Measurements from ENCODE around the gene MRPS22. TPM values are rescaled to one million over a fixed set of nuclear protein-coding genes. Genes with fewer than 3 reads are reported as not detected.
"Not testable (repeated sequence)": the region's sequence is repeated elsewhere in the genome, so short reads cannot be mapped to it uniquely, and the experiment has no call there.

Gene MRPS22
- total RNA-seq, 6 donors from 2014 or later = 17.8 to 48.3 (median 33.1) TPM

GRCh38 chr3:139378587-139379241 lies 34.9 kb downstream of the MRPS22 start:
- no peak for ATAC-seq (ENCODE audit: low FRiP score in 2 of 2)
- H3K36me3 ChIP-seq = peaks cover 38 to 95% (median 59%) of the 10 kb centered on the region in 4 donors
- H3K4me1 ChIP-seq = peaks cover 0 to 9% (median 0%) of the 10 kb centered on the region in 4 donors
- H3K27me3 ChIP-seq = no peaks in the 10 kb centered on the region
- no peaks in the 10 kb centered on the region for H3K9me3 ChIP-seq
- 86 to 92% methylated on average over 3 of the region's 3 CpGs for WGBS, 2 donors
- H3K4me3 ChIP-seq = no peak overlapping the region
- TF ChIP-seq POLR2A (IDR thresholded peaks at IDR 0.05) (no peak), CTCF (IDR thresholded peaks at IDR 0.05) (no peak)
- no peak for DNase-seq
- H3K27ac ChIP-seq = no peak overlapping the region

- Histone ChIP-seq H3K36me3 (peaks cover 19 to 80% (median 41%) of the 10 kb centered on the region in 4 donors), H3K4me3 (no peak overlapping the region), H3K4me1 (peaks cover 0 to 23% (median 10%) of the 10 kb centered on the region in 4 donors), H3K27ac (no peak overlapping the region), H3K9me3 (no peaks in the 10 kb centered on the region), H3K27me3 (no peaks in the 10 kb centered on the region)
- no peak for ATAC-seq (ENCODE audit: low FRiP score in 2 of 2)
- WGBS, 2 donors = 93 to 100% methylated on average over 4 of the region's 4 CpGs
- TF ChIP-seq EP300 (IDR thresholded peaks at IDR 0.05) (no peak), POLR2A (IDR thresholded peaks at IDR 0.05) (no peak), POLR2AphosphoS5 (IDR thresholded peaks at IDR 0.05) (no peak), CTCF (IDR thresholded peaks at IDR 0.05) (no peak)
- DNase-seq = no peak
These were observed 36.8 kb downstream of the MRPS22 start for GRCh38 chr3:139380575-139380974.

GRCh38 chr3:139382291-139382690 lies 38.5 kb downstream of the MRPS22 start:
- H3K4me3 ChIP-seq; ATAC-seq (ENCODE audit: low FRiP score in 2 of 2); H3K27ac ChIP-seq; DNase-seq; H3K27me3 ChIP-seq; H3K9me3 ChIP-seq: not testable (repeated sequence)
- 74 to 93% methylated on average over 2 of the region's 2 CpGs for WGBS, 2 donors
- Histone ChIP-seq H3K4me1 (peaks cover 9 to 39% (median 23%) of the 10 kb centered on the region in 4 donors), H3K36me3 (peaks cover 11 to 62% (median 25%) of the 10 kb centered on the region in 4 donors)

- H3K36me3 ChIP-seq = peaks cover 0 to 7% (median 0%) of the 10 kb centered on the region in 4 donors
- H3K27me3 ChIP-seq = no peaks in the 10 kb centered on the region
- no peak for DNase-seq
- WGBS, 2 donors = 81 to 84% methylated on average over 10 of the region's 10 CpGs
- no peaks in the 10 kb centered on the region for H3K9me3 ChIP-seq
- no peak for TF ChIP-seq POLR2A (IDR thresholded peaks at IDR 0.05)
- no peak for TF ChIP-seq EP300 (IDR thresholded peaks at IDR 0.05)
- no peak for TF ChIP-seq CTCF (IDR thresholded peaks at IDR 0.05)
- no peak for TF ChIP-seq POLR2AphosphoS5 (IDR thresholded peaks at IDR 0.05)
- peaks cover 22 to 54% (median 43%) of the 10 kb centered on the region in 4 donors for H3K4me1 ChIP-seq
- no peak for ATAC-seq (ENCODE audit: low FRiP score in 2 of 2)
- peak overlapping the region in 3 of 4 donors; percentile 70 to 90 (median 85) for H3K4me3 ChIP-seq
- H3K27ac ChIP-seq = no peak overlapping the region
These were observed 44.3 kb downstream of the MRPS22 start for GRCh38 chr3:139388077-139388476.

GRCh38 chr3:139388821-139389551 lies 45.2 kb downstream of the MRPS22 start:
- H3K4me3 ChIP-seq = peak overlapping the region; percentile 70 to 90 (median 78)
- DNase-seq = peak in 1 of 2 donors; percentile 25

More at GRCh38 chr3:139388821-139389551, 45.2 kb downstream of the MRPS22 start:
- Histone ChIP-seq H3K4me1 (peaks cover 22 to 48% (median 43%) of the 10 kb centered on the region in 4 donors), H3K27me3 (no peaks in the 10 kb centered on the region), H3K27ac (peak overlapping the region; percentile 90 to 94 (median 94)), H3K9me3 (no peaks in the 10 kb centered on the region), H3K36me3 (peaks cover 0 to 4% (median 0%) of the 10 kb centered on the region in 4 donors)
- no peak for ATAC-seq (ENCODE audit: low FRiP score in 2 of 2)
- TF ChIP-seq EP300 (IDR thresholded peaks at IDR 0.05) (no peak), POLR2A (IDR thresholded peaks at IDR 0.05) (no peak), CTCF (IDR thresholded peaks at IDR 0.05) (no peak), POLR2AphosphoS5 (IDR thresholded peaks at IDR 0.05) (no peak)
- WGBS, 2 donors = 4% methylated on average over 11 to 25 of the region's 25 CpGs
